Endothelial cell (in vitro differentiated cells): ENCODE measurements around the gene CCL8. TPM values are rescaled to one million over a fixed set of nuclear protein-coding genes. Genes with fewer than 3 reads are reported as not detected.

Source experiments
- DNase-seq: peaks from one replicate; pipeline ENCODE4 v3.0.0; 2021; ENCODE audit warnings: low spot score
- H3K27ac Mint-ChIP-seq: one replicate; pipeline ENCODE4 v1.8.0; 2021; ENCODE audit warnings: mixed read lengths, inconsistent platforms; ENCODE audit not compliant: unreplicated experiment
- H3K27me3 Mint-ChIP-seq: one replicate; pipeline ENCODE4 v1.8.0; 2021; ENCODE audit warnings: mild to moderate bottlenecking, moderate library complexity, mixed read lengths, inconsistent platforms; ENCODE audit not compliant: unreplicated experiment
- H3K36me3 Mint-ChIP-seq: one replicate; pipeline ENCODE4 v1.8.0; 2021; ENCODE audit warnings: mild to moderate bottlenecking, low read depth, mixed read lengths, inconsistent platforms; ENCODE audit not compliant: unreplicated experiment
- H3K4me1 Mint-ChIP-seq: one replicate; pipeline ENCODE4 v1.8.0; 2021; ENCODE audit warnings: mild to moderate bottlenecking, mixed read lengths, inconsistent platforms; ENCODE audit not compliant: unreplicated experiment
- H3K4me3 Mint-ChIP-seq: one replicate; pipeline ENCODE4 v1.8.0; 2021; ENCODE audit warnings: mild to moderate bottlenecking, mixed read lengths, inconsistent platforms; ENCODE audit not compliant: unreplicated experiment
- H3K9me3 Mint-ChIP-seq: one replicate; pipeline ENCODE4 v1.8.0; 2021; ENCODE audit warnings: mixed read lengths, inconsistent platforms; ENCODE audit not compliant: unreplicated experiment
- total RNA-seq: library from RNA; stranded (reverse); fragmentation: NEBNext Ultra II Directional; extraction: Animal tissue kit (Norgen Biotek cat#: 25700); gene quantifications from one replicate; pipeline ENCODE4 v1.2.1, GENCODE V29; 2021; ENCODE audit not compliant: unreplicated experiment
- TF ChIP-seq, protein P1 (sequence below): fragments of 200-600 bp; sonication (generic); IDR thresholded peaks from one replicate; pipeline ENCODE4 v1.5.0; 2021; ENCODE audit warnings: antibody characterized with exemption; ENCODE audit not compliant: unreplicated experiment

Gene CCL8
- total RNA-seq, 1 donor from 2014 or later: not detected

DNA sequence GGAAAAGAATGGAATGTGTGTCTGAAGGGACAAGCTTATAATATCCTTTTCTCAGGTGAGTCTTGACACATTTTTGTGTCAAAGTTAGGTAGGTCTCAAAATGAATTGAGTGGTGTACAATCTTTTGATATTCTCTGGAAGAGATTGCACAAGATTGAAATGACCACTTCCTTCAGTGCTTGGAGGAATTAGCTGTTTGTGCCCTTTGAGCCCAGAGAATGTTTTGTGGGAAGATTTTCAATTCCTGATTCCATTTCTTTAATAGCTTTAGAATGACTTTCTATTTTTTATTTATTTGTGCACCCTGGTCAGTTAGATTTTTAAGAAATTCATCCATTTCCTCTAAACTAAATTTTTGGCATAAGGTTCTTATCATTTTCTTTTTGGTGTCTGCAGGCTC, 35.4 kb downstream of the CCL8 start:
- Mint-ChIP-seq H3K27me3 (no peaks in the 10 kb centered on the region), H3K9me3 (no peaks in the 10 kb centered on the region), H3K36me3 (no peaks in the 10 kb centered on the region), H3K4me3 (no peak overlapping the region), H3K27ac (no peak overlapping the region), H3K4me1 (no peaks in the 10 kb centered on the region)
- no peak for DNase-seq
- TF ChIP-seq, protein P1, sequence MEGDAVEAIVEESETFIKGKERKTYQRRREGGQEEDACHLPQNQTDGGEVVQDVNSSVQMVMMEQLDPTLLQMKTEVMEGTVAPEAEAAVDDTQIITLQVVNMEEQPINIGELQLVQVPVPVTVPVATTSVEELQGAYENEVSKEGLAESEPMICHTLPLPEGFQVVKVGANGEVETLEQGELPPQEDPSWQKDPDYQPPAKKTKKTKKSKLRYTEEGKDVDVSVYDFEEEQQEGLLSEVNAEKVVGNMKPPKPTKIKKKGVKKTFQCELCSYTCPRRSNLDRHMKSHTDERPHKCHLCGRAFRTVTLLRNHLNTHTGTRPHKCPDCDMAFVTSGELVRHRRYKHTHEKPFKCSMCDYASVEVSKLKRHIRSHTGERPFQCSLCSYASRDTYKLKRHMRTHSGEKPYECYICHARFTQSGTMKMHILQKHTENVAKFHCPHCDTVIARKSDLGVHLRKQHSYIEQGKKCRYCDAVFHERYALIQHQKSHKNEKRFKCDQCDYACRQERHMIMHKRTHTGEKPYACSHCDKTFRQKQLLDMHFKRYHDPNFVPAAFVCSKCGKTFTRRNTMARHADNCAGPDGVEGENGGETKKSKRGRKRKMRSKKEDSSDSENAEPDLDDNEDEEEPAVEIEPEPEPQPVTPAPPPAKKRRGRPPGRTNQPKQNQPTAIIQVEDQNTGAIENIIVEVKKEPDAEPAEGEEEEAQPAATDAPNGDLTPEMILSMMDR: no peak

DNA sequence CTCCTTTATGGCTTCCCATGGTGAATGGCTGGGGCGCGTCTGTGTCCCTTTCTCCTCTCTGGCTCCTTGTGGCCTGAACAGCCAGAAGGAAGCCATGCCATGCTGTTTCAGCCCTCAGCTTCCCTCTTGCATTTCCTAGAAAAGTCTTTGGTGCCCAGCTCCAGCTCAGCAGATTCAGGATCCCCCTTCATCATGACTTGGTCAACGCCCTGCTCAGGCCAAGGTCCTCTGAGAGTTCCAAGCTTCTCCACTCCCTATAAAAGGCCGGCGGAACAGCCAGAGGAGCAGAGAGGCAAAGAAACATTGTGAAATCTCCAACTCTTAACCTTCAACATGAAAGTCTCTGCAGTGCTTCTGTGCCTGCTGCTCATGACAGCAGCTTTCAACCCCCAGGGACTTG, 37.0 kb downstream of the CCL8 start, which contains the start of gene CCL13:
CCL13 (plus strand) TSS at position 287 of the 400 bp plus-strand sequence; CDS start at position 334, 47 bp downstream.
- Mint-ChIP-seq H3K36me3 (no peaks in the 10 kb centered on the region), H3K27ac (no peak within 1 kb of the TSS), H3K9me3 (no peaks in the 10 kb centered on the region), H3K4me1 (peaks cover 4% of the 10 kb centered on the region), H3K27me3 (no peaks in the 10 kb centered on the region), H3K4me3 (no peak within 1 kb of the TSS)
- no peak for DNase-seq
- TF ChIP-seq, protein P1: no peak

- Mint-ChIP-seq H3K36me3 (no peaks in the 10 kb centered on the region), H3K27ac (no peak overlapping the region), H3K4me1 (peaks cover 4% of the 10 kb centered on the region), H3K27me3 (peaks cover 2% of the 10 kb centered on the region), H3K4me3 (no peak overlapping the region), H3K9me3 (no peaks in the 10 kb centered on the region)
- DNase-seq: no peak
- TF ChIP-seq, protein P1: no peak
These were observed 38.2 kb downstream of the CCL8 start for GRCh38 chr17:34357398-34357797.

GRCh38 chr17:34358631-34359030, 39.4 kb downstream of the CCL8 start:
- H3K36me3 Mint-ChIP-seq: no peaks in the 10 kb centered on the region
- peaks cover 4% of the 10 kb centered on the region for H3K4me1 Mint-ChIP-seq
- no peak overlapping the region for H3K27ac Mint-ChIP-seq
- no peaks in the 10 kb centered on the region for H3K9me3 Mint-ChIP-seq
- no peak overlapping the region for H3K4me3 Mint-ChIP-seq
- no peak for DNase-seq
- H3K27me3 Mint-ChIP-seq: peaks cover 2% of the 10 kb centered on the region
- TF ChIP-seq, protein P1: no peak

- Mint-ChIP-seq H3K4me1 (peaks cover 9% of the 10 kb centered on the region), H3K27ac (no peak overlapping the region), H3K9me3 (no peaks in the 10 kb centered on the region), H3K27me3 (peaks cover 2% of the 10 kb centered on the region), H3K4me3 (no peak overlapping the region), H3K36me3 (no peaks in the 10 kb centered on the region)
- TF ChIP-seq, protein P1: no peak
- no peak for DNase-seq
These were observed 41.5 kb downstream of the CCL8 start for GRCh38 chr17:34360601-34361270.
